ENCODE measurements around the gene IL15RA. TPM values are rescaled to one million over a fixed set of nuclear protein-coding genes. Genes with fewer than 3 reads are reported as not detected.

IL15RA gene
- total and polyA plus RNA-seq, 8 donors, result 4.4 to 46.2 (median 6.8) TPM

DNA sequence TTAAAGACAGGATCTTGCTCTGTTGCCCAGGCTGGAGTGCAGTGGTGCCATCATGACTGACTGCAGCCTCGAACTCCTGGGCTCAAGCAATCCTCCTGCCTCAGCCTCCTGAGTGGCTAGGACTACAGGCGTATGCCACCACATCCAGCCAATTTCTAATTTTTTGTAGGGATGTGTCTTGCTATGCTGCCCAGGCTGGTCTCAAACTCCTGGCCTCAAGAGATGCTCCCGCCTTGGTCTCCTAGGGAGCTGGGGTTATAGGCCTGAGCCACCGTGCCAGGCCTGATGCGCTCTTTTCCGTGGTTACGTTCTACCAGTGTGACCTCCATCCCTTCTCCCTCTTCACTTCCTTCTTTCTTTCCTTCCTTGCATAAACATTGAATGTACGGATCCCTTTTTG is 34.2 kb upstream of the IL15RA start:
- intact Hi-C loops (cut with DNase I), result loop anchor here in 1 of 2 donors (5.0 kb wide), 1 partner anchor 76 kb away; the partner anchor contains the start of gene RBM17

GRCh38 chr10:6010569-6010968 is 33.2 kb upstream of the IL15RA start:
- ATAC-seq, result no peak
- Histone ChIP-seq H3K4me3 (no peak overlapping the region), H3K36me3 (no peaks in the 10 kb centered on the region), H3K9me3 (peaks cover 0 to 4% of the 10 kb centered on the region in 2 donors), H3K27ac (no peak overlapping the region), H3K4me1 (peaks cover 0 to 6% of the 10 kb centered on the region in 2 donors), H3K27me3 (no peaks in the 10 kb centered on the region)
- no peak for TF ChIP-seq CTCF (IDR thresholded peaks at IDR 0.05)
- intact Hi-C loops (cut with DNase I), result loop anchor here in 1 of 2 donors (5.0 kb wide), 1 partner anchor 77 kb away; the partner anchor contains the start of gene RBM17
- DNase-seq, result no peak

More for the DNA sequence above, 34.2 kb upstream of the IL15RA start:
- Histone ChIP-seq H3K27me3 (no peaks in the 10 kb centered on the region), H3K27ac (no peak overlapping the region), H3K4me1 (peaks cover 0 to 6% of the 10 kb centered on the region in 2 donors), H3K36me3 (no peaks in the 10 kb centered on the region), H3K9me3 (peaks cover 0 to 4% of the 10 kb centered on the region in 2 donors), H3K4me3 (no peak overlapping the region)
- no peak for TF ChIP-seq CTCF (IDR thresholded peaks at IDR 0.05)
- DNase-seq (no peak), ATAC-seq (no peak)

GRCh38 chr10:6009961-6010360 is 32.6 kb upstream of the IL15RA start:
- Histone ChIP-seq H3K9me3 (peaks cover 0 to 4% of the 10 kb centered on the region in 2 donors), H3K36me3 (no peaks in the 10 kb centered on the region), H3K4me1 (peaks cover 0 to 6% of the 10 kb centered on the region in 2 donors), H3K4me3 (no peak overlapping the region), H3K27me3 (no peaks in the 10 kb centered on the region), H3K27ac (peak overlapping the region in 1 of 2 donors; percentile 59)
- ATAC-seq, result no peak
- no peak for TF ChIP-seq CTCF (IDR thresholded peaks at IDR 0.05)
- no peak for DNase-seq
- intact Hi-C loops (cut with DNase I), result loop anchor here in 1 of 2 donors (5.0 kb wide), 1 partner anchor 77 kb away; the partner anchor contains the start of gene RBM17

DNA sequence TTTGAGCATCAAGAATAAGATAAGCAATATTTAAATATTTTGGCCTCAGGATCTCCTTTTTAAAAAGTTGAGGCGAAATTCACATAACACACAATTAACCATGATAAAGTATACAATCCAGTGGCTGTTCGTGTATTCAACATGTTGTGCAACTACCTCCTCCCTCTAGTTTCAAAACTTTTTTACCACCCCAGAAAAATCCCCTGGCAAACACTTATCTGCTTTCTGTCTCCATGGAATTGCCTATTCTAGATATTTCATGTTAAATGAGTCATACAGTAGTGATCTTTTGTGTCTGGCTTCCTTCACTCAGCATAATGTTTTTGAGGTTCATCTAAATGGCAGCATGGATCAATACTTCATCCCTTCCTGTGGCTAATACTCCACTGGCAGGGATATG is 31.8 kb upstream of the IL15RA start:
- no peaks in the 10 kb centered on the region for H3K27me3 ChIP-seq
- no peak overlapping the region for H3K4me3 ChIP-seq
- H3K9me3 ChIP-seq, result peaks cover 0 to 4% of the 10 kb centered on the region in 2 donors
- no peak for TF ChIP-seq CTCF (IDR thresholded peaks at IDR 0.05)
- intact Hi-C loops (cut with DNase I), result no loop called here
- ATAC-seq, result peak; percentile 65
- peak overlapping the region; percentile 10 to 69 for H3K27ac ChIP-seq
- no peaks in the 10 kb centered on the region for H3K36me3 ChIP-seq
- peak in 2 of 4 donors; percentile 56 to 82 for DNase-seq
- H3K4me1 ChIP-seq, result peaks cover 0 to 6% of the 10 kb centered on the region in 2 donors

DNA sequence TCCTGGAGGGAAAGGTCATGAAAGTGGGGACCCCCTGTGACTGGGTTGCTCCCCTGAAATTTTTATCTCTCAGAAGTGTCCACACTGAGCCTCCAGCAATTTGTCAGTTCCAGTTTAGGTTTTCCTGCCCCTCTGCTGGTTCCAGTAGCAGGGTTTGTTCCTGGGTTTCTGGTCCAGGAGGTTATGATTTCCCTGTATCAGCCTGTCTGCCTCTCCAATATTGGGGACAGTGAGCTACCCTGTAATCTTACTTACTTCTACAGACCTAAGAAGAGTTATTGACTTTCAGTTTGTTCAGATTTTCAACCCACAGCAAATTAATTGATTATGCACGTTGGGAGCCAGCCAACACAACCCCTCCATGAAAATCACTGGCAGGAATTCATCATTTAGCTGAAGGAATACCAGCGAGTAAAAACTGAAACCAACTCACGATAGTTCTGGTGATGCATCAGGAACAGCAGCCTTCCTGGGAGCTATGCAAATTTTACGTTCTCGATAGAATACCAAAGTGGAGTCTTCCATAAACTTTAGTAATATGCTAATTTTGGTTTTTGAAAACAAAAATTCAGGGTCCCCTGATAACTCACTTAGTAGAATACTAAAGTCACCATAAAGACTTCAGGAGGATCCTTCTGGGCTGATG is 31.3 kb upstream of the IL15RA start:
- Histone ChIP-seq H3K4me3 (no peak overlapping the region), H3K4me1 (peaks cover 0 to under 1% of the 10 kb centered on the region in 2 donors), H3K9me3 (peaks cover 0 to 4% of the 10 kb centered on the region in 2 donors), H3K27me3 (no peaks in the 10 kb centered on the region), H3K27ac (peak overlapping the region; percentile 10 to 69), H3K36me3 (no peaks in the 10 kb centered on the region)
- TF ChIP-seq CTCF (IDR thresholded peaks at IDR 0.05), result no peak
- ATAC-seq (no peak), DNase-seq (no peak)
- intact Hi-C loops (cut with DNase I), result no loop called here
